Umbilical cord (tissue), 2 donors: Measurements from ENCODE around the gene ACBD6. TPM values are rescaled to one million over a fixed set of nuclear protein-coding genes. Genes with fewer than 3 reads are reported as not detected.
"Not testable (repeated sequence)": the region's sequence is repeated elsewhere in the genome, so short reads cannot be mapped to it uniquely, and the experiment has no call there.

Experiments
- DNase-seq: peaks from one replicate; pipeline ENCODE4 v3.0.0-alpha.2; 2015; ENCODE audit warnings: low spot score
- total RNA-seq: library from RNA; depleted of rRNA; stranded (reverse); fragments of >200 nt; gene quantifications from one replicate; pipeline ENCODE4 v1.2.3, GENCODE V29; 2014; ENCODE audit warnings: low replicate concordance; ENCODE audit not compliant: insufficient read depth

ACBD6 gene
- total RNA-seq, 1 donor from 2014 or later = 46.5 TPM

DNA sequence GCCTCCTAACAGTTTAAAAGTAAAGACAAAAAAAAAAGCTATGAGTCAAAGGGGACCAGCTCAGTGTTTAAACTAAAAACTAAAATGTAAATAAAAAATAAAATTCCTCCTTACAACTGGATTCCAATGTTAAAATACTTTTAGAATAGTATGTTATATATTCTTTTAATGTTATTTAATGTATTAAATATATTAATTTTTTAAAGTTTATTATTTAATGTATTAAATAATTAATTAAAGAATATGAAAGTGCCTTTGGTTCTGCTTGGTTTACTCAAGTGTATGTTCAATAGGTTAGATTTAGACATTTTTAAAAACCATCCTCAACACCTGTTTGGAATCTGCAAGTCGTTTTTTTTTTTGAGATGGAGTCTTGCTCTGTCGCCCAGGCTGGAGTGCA, 13.1 kb downstream of the ACBD6 start:
- no peak for DNase-seq

DNA sequence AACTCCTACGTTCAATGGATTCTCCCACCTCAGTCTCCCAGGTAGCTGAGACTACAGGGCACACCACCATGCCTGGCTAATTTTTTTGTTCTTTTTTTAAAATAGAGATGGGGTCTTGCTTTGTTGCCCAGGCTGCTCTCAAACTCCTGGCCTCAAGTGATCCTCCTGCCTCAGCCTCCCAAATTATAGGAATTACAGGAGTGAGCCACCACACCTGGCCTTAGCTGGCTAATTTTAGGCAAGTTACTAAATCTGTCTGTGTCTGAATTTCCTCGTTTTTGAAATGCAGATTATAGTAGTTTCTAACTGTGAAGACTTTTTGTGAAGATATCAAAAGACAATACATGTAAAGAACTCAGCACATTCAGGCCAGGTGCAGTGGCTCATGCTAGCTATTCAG, 13.7 kb downstream of the ACBD6 start:
- DNase-seq = no peak

DNA sequence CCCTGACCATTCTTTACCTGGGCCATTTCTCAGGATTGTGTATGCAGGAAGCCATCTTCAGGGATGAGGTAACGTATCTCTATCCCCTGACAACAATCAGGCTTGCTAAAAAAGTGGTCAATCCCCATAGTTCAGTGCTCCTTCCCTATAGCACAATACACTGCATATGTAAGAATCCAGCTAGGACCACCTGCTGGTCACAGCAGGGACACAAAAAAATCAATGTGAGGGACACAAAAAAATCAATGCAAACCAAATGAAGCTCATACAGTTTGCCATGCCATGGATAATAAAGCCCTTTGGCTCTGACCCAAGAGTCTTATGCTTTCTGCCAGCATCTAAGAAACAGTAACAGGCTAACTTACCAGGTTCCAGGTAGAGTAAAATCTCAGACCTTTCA, 16.3 kb downstream of the ACBD6 start:
- DNase-seq = no peak

DNA sequence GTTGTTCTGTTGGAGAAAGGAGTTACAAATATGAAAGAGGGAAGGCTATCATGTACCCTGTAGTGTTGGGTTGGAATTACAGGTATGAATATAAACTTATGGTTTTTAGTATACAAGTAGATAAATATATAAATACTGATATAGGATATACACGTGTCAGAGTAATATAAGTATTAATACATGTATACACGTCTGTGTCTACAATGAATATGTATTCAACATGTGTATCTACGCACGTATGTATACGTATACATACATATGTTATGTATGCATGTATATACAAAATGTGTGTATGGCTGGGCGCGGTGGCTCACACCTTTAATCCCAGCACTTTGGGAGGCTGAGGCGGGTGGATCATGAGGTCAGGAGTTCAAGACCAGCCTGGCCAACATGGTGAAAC, 17.9 kb downstream of the ACBD6 start:
- no peak for DNase-seq

DNA sequence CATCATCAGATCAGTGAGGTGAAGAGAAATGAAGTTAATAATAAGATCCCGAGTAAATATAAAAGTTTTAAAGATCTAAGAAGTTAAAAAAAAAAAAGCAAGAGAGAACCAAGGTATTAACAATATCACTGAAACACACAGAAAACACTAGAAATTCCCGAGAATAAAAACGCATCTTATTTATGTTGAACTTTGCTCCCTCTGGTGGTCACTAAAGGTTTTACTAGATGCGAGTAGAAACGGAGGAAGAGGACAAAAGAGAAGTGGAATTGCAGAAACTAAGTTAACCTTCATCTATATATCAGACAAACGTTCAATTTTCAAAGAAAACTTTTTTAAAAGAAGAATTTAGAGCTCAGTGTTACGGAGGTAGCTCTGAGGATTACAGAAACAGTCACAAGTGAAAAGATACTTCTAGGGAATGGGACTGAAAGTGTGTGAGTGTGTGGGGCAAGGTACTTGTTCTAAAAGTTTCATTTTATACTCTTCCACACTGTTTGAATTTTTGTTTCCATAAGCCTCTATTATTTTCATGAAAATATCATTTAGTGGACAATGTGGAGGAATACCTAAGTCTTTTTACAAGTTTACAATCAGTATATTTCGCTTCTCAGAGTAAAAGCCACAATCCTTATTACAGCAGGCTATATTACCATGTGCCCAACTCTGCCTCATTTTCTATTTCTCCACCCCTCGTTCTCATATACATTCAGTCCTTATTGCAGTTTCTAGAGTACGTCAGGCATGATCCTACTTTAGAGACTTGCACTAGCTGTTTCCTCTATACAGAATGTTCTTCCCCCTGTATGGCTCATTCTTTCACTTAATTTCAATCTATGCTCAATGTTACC, 19.7 kb downstream of the ACBD6 start:
- peak; percentile 72 for DNase-seq

DNA sequence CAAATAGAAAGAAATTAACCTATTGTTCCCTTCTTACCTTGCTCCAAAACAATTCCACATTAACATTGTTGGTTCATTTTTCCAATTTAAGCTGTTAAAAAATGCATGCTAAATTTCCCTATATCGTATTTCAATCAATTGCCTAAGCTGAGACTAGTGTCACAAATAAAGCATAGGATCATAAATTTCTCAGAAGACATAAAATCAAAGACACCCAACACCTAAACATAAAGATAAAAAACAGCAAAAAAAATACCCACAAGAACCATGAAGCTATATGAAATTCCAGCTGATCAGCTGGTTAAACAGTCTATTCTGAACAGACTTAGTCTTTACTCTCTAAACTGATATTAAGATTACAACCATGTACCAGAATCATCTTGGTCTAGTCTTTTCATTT, 32.3 kb downstream of the ACBD6 start:
- no peak for DNase-seq

DNA sequence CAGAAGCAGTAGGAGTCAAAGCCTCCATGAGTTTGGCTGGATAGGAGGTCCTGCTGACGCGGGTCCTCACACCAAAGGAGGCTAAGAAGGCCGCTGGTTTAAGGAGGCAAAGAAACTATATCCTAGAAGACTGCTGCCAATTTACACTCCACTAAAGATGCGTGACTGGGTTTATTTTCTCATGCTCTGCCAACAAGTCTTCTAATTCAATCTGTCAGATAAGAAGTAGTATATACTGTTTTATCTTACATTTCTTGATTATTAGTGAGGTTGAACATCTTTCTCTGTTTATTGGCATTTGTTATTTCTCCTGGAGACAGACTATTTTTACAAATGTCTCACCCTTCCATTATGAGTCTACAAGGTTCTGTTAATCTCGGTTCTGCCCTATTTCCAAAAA, 34.1 kb downstream of the ACBD6 start:
- no peak for DNase-seq

DNA sequence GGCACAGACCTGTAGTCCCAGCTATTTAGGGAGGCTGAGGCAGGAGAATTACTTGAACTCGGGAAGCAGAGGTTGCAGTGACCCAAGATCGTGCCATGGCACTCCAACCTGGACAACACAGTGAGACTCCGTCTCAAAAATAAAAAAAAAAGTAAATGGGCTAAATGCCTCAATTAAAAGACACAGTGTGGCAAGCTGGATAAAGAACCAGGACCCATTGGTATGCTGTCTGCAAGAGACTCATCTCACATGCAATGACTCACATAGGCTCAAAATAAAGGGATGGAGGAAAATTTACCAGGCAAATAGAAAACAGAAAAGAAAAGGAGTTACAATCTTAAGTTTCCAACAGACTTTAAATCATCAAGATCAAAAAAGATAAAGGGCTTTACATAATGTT, 40.3 kb downstream of the ACBD6 start:
- DNase-seq = no peak

DNA sequence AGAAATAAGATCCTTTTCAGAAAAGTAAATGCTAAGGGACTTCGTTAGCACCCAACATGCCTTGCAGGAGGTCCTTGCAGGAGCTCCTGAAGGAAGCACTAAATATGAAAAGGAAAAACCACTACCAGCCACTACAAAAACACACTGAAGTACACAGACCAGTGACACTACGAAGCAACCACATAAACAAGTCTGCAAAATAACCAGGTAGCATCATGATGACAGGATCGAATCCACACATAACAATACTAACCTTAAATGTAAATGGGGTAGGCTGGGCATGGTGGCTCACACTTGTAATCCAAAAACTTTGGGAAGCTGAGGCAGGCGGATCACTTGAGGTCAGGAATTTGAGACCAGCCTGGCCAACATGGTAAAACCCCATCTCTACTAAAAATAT, 40.7 kb downstream of the ACBD6 start:
- DNase-seq = not testable (repeated sequence)

DNA sequence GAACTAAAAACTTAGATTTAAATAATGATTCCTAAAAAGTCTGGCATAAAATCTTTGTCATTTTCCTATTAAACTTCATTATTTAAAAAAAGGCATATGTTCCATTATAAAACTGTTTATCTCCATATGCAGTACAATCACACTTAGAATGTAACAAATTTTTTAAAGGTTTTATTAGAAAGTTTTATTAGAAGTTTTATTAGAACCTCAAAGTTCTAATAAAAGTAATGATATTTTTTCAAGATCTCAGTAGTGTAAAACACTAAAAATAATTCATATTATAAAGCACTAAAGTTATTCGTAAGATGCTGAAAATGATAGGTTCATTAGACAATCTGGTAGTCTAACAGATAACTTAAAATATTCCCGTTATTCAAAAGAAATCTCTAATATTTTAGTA, 43.6 kb downstream of the ACBD6 start:
- no peak for DNase-seq

DNA sequence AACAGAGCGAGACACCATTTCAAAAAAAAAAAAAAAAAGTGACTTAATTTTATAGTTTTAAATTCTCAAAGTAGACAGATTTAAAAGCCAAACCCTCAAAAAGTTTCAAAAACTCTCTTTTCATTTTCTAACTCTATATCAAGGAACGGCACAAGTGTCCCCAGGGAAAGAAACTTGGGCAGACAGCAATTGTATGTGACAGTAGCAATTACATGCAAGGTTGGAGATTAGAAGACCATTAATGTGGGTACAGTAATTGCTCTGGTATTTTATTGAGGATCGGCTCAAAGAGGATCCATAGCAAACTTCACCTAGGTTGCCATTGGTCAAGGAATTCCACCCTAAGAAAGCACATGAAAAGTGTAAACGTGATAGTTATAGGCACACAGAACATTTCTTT, 46.2 kb downstream of the ACBD6 start:
- no peak for DNase-seq

DNA sequence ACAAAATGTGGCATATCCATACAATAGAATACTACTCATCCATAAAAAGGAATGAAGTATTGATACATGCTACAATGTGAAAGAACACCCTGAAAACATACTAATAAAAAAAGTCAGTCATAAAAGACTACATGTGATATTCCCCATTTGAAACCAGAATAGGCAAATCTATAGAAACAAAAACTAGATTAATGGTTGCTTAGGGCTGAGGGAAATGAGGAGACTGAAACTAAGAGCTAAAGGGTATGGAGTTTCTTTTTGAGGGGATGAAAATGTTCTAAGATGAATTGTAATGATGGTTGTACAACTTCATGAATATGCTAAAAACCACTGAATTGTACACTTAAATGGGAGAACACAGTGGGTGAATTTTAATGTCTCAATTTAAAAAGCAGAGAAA, 50.9 kb downstream of the ACBD6 start:
- DNase-seq = no peak

DNA sequence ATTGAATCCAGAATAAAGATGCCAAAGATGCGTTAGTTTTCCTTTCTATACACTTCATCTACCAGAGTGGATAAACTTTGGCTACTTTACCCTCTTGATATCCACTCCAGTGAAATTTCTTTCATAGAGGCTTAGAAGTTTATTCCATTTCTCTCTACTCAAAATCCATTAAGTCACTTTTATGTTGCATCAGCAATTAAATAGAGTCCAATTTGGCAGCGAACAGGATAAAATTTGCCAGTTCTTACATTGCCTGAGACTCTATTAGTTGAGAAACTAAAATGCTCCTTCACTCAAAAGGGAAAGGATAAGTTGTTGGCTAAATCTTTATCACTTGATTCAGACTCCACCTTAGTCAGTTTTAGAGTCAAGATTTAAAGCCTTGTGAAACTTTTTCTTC, 57.9 kb downstream of the ACBD6 start:
- peak; percentile 6 for DNase-seq

DNA sequence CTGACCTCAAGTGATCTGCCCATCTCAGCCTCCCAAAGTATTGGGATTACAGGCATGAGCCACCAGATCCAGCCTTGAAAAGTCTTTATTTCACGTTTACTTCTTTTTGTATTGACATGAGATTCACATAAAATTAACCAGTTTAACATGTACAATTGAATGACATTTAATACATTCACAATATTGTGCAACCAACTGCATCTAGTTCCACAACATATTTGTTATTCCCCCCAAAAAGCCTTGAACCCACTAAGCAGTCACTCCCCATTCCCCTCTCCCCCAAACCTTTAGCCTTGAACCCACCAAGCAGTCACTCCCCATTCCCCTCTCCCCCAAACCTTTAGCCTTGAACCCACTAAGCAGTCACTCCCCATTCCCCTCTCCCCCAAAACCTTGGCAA, 62.0 kb downstream of the ACBD6 start:
- no peak for DNase-seq

DNA sequence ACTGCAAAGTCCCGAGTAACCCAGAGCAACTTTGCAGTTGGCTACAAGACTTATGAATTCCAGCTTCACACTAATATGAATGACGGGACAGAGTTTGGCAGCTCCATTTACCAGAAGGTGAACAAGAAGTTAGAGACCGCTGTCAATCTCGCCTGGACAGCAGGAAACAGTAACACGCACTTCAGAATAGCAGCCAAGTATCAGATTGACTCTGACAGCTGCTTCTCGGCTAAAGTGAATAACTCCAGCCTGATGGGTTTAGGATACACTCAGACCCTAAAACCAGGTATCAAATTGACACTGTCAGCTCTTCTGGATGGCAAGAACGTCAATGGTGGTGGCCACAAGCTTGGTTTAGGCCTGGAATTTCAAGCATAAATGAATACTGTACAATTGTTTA, 66.8 kb downstream of the ACBD6 start:
- DNase-seq = no peak

DNA sequence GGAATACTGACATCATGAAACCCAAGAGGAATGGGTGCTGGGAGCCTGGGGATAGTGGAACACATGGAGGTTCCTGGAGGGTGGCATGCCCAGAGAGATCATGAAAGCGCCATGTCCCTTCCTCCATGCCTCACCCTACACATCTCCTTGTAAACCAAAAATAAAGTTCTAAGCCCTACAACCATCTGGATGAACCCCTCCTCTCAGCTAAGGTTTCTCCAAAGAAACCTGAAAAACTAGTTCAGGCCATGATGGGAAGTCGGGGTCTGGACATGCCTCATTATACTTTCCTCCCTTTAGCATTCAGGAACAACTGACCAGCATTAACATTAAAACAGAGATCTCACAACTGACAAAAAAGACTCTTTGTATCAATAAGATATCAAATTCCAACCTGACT, 68.5 kb downstream of the ACBD6 start:
- DNase-seq = no peak

DNA sequence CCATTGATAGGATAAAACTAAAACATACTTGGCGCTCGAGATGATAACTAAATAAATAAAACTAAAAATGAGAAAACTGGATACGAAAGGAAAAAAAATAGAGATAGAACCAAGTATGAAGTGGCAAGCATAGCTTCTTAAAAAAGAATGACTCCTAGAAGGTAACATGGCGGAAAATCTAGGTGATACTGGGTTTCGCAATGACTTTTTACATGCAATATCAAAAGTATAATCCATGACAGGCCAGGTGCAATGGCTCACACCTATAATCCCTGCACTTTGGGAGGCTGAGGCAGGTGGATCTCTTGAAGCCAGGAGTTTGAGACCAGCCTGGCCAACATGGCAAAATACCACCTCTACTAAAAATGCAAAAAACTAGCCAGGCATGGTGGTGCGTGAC, 70.7 kb downstream of the ACBD6 start:
- DNase-seq = no peak

DNA sequence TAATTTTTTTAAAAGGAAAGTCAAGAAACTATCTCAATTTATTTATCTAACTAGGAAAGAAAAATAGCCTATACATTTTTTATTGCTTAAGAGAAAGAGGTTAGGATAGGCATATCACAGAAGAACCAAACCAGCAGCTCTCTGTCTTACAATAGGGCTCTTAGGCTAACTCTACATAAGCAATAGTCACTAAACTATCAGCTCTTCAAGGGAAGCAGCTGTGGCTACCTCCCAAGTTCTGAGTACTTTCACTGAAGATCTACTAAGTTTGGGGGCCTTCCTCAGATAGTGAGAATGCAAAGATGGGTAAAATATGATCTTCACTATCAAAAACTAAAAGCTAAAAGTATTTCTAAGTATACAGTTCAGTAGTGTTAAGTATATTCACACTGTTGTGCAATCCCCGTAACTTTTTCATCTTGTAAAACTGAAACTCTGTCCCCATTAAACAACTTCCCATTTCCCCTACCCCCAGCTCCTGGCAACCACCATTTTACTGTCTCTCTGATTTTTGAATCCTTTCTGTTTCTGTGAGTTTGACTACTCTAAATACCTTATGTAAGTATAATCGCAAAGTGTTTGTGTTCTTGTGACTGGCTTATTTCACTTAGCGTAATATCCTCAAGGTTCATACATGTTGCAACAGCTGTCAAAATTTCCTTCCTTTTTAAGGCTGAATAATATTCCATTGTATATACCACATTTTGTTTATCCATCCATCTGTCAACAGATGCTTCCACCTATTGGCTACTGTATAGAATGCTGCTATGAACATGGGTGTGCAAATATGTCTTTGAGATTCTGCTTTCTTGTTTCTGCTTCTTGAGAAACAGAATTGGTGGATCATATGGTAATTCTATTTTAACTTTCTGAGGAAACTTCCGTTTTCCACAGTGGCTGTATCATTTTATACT, 73.3 kb downstream of the ACBD6 start:
- no peak for DNase-seq

DNA sequence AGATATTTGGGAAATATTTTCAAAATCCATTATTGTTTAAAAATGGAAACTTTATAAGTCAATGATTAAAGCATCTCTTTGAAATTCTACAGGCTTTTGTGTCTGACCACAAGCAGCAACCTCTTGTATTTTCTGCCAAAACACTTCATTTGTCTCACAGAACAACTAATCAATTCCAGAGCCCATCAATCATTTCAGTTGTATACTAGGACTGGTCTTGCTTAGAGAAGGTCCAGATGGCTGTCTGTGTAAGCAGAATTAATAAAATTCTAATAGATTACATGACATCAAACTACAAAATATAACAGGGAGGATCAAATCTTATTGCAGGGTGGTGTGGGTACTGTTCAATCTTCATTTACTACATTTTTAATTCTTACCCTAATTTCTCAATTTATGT, 76.4 kb downstream of the ACBD6 start:
- no peak for DNase-seq

DNA sequence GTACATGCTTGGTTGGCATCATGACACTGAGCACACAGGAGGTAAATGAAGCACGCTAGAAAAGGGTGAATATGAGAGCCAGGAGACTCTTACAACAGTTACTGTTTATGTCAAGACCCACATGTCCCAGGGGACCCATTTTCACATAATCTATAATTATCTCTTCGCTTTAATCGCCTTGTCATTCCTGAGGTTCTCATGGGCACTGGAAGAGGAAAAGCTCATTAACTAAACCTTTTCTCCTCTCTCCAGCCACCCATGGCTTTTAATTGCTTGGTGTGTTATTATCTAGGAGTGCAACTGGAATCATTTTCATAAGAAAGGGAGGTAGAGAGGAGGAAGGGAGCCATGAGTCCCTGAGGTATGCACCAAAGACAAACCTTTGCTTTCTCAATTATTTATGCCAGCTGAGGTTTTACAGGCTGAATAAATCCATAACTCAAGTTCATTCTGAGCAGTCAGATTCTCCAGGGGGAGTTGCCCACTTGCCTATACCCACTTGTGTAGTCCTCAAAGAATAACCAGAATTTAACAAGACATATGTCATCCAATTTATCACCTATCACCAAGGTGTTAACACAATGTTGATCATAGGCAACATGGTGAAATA, 77.4 kb downstream of the ACBD6 start:
- DNase-seq = no peak

DNA sequence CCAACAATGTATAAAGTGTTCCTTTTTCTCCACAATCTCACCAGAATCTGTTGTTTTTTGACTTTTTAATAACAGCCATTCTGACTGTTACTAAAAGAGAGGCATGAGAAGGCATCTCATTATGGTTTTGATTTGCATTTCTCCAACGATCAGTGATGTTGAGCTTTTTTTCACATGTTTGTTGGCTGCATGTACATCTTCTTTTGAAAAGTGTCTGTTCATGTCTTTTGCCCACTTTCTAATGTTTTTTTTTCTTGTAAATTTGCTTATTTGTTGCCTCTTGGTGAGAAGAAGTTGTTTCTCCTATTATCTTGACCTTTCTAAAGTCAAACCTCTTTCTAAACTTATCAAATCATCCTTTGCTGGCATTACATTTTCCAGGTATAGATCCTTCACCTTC, 80.8 kb downstream of the ACBD6 start:
- DNase-seq = no peak

DNA sequence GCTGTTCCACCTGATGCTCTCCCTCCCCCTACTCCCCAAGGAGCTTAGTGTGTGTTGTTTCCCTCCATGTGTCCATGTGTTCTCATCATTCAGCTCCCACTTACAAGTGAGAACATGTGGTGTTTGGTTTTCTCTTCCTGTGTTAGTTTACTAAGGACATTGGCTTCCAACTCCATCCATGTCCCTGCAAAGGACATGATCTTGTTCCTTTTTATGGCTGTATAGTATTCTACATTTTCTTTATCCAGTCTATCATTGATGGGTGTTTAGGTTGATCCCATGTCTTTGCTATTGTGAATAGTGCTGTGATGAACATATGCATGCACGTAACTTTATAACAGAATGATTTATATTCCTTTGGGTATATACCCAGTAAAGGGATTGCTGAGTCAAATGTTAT, 81.2 kb downstream of the ACBD6 start:
- DNase-seq = not testable (repeated sequence)
